ENCODE data around the gene TMEM263.

- TF ChIP-seq CTCF (IDR thresholded peaks at IDR 0.05; ENCODE audit: insufficient read depth, low read depth, low read length) = no peak
- TF ChIP-seq EZH2 (IDR thresholded peaks at IDR 0.05; ENCODE audit: insufficient read depth, low read length) = no peak
Measured at GRCh38 chr12:106994579-106995220, 39.0 kb downstream of the TMEM263 start.
